Effector memory CD4-positive, alpha-beta T cell (primary cell): Measurements from ENCODE around the gene CCDC85A.

Experiments
- DNase-seq, 3 donors: peaks; one replicate each; pipeline ENCODE4 v3.0.0-alpha.2; 2020
- H3K27ac ChIP-seq: 2 replicates; pipeline ENCODE4 v1.7.0; 2013; ENCODE audit warnings: mild to moderate bottlenecking, low read length, moderate library complexity; ENCODE audit not compliant: insufficient read depth, poor library complexity, severe bottlenecking
- H3K27me3 ChIP-seq: replicated peaks from 2 replicates; pipeline ENCODE4 v1.7.0; 2013; ENCODE audit warnings: mild to moderate bottlenecking, low read length; ENCODE audit not compliant: insufficient read depth, control insufficient read depth, poor library complexity, severe bottlenecking
- H3K36me3 ChIP-seq: 2 replicates; pipeline ENCODE4 v1.7.0; 2013; ENCODE audit warnings: mild to moderate bottlenecking, low read length, moderate library complexity; ENCODE audit not compliant: control insufficient read depth, insufficient read depth
- H3K4me1 ChIP-seq: 2 replicates; pipeline ENCODE4 v1.7.0; 2013; ENCODE audit warnings: low read length, mild to moderate bottlenecking; ENCODE audit not compliant: control insufficient read depth, insufficient read depth, poor library complexity, severe bottlenecking
- H3K4me3 ChIP-seq: 2 replicates; pipeline ENCODE4 v1.7.0; 2013; ENCODE audit warnings: low read length, low read depth, mild to moderate bottlenecking; ENCODE audit not compliant: insufficient read depth, poor library complexity, severe bottlenecking
- H3K9me3 ChIP-seq: 2 replicates; pipeline ENCODE4 v1.7.0; 2013; ENCODE audit warnings: mild to moderate bottlenecking, low read length, moderate library complexity; ENCODE audit not compliant: control insufficient read depth

Gene CCDC85A

DNA sequence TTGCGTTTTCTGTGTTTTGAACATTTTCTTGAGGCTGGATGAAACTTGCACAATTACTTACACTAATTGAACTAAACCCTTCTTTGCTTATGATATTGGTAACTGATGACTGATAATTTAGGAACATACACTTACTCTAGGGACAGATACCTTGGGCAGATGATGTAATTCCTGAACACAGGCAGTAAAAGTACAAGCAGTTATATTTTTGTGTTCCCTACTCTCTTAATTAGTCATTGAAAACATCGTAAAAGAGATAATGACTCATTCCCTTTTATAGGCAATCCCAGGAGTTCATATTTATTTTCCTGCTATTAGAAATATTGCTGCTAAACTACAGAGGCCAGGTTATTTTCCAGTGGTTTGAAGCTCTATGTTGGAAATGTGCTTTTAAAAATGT lies 46.4 kb downstream of the CCDC85A start:
- Histone ChIP-seq H3K27ac (no peak overlapping the region), H3K27me3 (no peaks in the 10 kb centered on the region), H3K4me1 (no peaks in the 10 kb centered on the region), H3K4me3 (no peak overlapping the region), H3K36me3 (no peaks in the 10 kb centered on the region), H3K9me3 (no peaks in the 10 kb centered on the region)
- DNase-seq = no peak

DNA sequence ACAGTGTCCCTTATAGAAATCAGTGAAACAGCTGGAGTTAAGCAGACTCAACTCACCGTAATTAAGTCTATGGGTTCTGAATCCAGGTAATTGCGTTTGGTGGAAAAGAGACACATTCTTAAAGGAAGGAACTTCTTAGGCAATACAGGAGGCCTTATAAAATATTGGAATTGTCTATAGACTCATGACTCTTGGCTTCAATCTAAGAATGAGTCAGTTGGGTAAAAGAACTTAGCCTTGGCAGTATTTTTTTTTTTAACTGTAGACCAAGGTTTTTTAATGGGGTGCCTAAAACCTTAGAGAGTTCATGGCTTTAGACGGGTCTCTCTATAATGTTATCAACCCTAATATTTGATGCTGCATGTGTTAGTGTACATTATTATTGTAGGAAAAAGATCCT lies 47.6 kb downstream of the CCDC85A start:
- no peaks in the 10 kb centered on the region for H3K27me3 ChIP-seq
- H3K27ac ChIP-seq = no peak overlapping the region
- no peak for DNase-seq
- no peaks in the 10 kb centered on the region for H3K4me1 ChIP-seq
- H3K9me3 ChIP-seq = no peaks in the 10 kb centered on the region
- no peaks in the 10 kb centered on the region for H3K36me3 ChIP-seq
- H3K4me3 ChIP-seq = no peak overlapping the region

DNA sequence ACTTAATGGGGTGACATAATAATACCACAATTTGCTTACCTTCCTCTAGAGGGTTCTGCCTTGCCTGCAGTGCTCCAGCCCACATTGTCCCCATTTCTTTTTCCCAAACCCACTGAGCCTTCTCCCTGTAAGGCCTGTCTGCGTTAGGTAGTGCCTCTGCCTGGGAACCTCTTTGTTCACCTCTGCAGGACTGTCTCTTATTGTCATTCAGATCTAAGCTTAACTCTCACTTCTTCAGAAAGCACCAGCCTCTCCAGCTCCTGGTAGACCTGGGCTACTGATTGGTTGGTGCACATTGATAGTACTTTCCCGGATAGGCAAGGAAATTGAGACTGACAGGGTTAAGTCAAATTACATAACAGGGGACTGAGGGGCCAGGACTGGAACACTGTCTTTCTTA lies 49.1 kb downstream of the CCDC85A start:
- Histone ChIP-seq H3K36me3 (no peaks in the 10 kb centered on the region), H3K27ac (no peak overlapping the region), H3K9me3 (no peaks in the 10 kb centered on the region), H3K4me3 (no peak overlapping the region), H3K27me3 (no peaks in the 10 kb centered on the region), H3K4me1 (no peaks in the 10 kb centered on the region)
- no peak for DNase-seq

DNA sequence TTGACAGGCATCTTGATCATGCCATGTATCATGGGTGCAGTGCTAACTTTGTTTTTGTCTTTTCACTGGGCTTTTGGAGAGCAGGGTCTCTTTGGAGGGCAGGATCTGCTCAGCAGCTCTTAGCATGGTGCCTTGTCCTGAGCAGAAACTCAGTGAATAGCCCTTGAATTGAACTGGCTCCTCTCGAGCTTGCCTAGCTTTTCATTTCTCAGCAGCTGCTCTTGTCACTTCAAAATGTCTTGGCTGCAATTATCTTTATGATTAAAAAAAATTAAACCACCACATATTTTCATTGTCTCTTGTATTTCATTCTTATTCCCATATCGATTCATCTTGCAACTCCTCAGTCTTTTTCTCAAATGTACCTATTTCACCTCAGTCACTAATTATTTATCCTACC lies 50.5 kb downstream of the CCDC85A start:
- H3K4me3 ChIP-seq = no peak overlapping the region
- no peaks in the 10 kb centered on the region for H3K4me1 ChIP-seq
- no peaks in the 10 kb centered on the region for H3K9me3 ChIP-seq
- DNase-seq = no peak
- no peaks in the 10 kb centered on the region for H3K36me3 ChIP-seq
- no peaks in the 10 kb centered on the region for H3K27me3 ChIP-seq
- H3K27ac ChIP-seq = no peak overlapping the region

DNA sequence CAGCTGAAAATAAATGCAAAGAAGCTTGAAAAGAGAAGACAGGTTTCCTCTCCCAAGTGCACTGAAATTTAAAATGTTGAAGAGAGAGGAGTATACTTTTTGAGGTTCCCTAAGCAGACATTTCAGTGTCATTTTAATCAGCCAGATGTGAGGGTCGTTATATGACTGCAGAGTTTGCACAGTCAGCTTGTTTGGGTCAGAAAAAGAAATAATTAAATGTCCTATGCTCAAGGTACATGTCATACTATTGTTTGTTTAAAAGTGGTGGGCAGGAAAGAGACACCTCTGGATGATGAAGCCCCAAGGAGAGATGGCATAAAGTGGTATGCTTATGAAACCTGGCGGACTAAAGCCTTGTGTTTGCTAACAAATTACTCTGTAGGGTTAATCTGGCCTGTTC lies 55.2 kb downstream of the CCDC85A start:
- Histone ChIP-seq H3K27ac (no peak overlapping the region), H3K27me3 (no peaks in the 10 kb centered on the region), H3K36me3 (no peaks in the 10 kb centered on the region), H3K4me1 (no peaks in the 10 kb centered on the region), H3K4me3 (no peak overlapping the region), H3K9me3 (no peaks in the 10 kb centered on the region)
- no peak for DNase-seq

DNA sequence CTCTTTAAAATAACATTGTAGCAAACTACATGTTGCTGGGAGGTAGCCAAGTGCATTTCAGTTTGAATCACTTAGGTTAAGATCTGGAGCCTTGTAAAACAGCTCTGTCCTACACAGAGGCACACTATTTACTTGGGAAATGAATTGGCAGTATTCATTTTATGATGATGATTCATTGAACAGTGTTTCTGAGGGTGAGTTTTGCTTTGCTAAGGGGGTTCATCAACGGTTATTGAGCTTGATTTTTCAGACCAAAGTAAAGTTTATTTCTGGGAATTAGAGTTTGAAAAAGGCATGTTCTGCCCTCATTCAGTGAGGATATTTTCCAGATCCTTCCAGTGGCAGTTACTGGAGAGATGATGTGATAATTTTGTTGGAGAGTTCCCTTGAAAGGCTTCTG lies 55.6 kb downstream of the CCDC85A start:
- H3K27ac ChIP-seq = no peak overlapping the region
- H3K36me3 ChIP-seq = no peaks in the 10 kb centered on the region
- DNase-seq = no peak
- H3K4me3 ChIP-seq = no peak overlapping the region
- no peaks in the 10 kb centered on the region for H3K27me3 ChIP-seq
- no peaks in the 10 kb centered on the region for H3K9me3 ChIP-seq
- no peaks in the 10 kb centered on the region for H3K4me1 ChIP-seq

DNA sequence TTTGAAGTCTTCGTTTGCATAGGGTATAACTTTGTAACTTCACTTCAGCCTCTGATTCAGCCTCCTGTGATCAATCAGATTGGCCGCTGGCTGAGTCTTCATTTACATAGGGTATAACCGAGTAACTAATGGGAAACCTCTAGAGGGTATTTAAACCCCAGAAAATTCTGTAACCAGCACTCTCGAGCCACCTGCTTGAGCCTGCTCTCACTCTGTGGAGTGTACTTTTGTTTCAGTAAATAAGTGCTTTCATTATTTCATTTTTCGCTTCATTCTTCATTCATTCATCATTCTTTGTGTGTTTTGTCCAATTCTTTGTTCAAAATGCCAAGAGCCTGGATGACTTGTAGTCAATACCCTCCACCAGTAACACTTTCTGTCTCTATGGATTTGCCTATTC lies 56.4 kb downstream of the CCDC85A start:
- H3K27ac ChIP-seq = no peak overlapping the region
- H3K9me3 ChIP-seq = no peaks in the 10 kb centered on the region
- no peak overlapping the region for H3K4me3 ChIP-seq
- DNase-seq = no peak
- no peaks in the 10 kb centered on the region for H3K27me3 ChIP-seq
- H3K36me3 ChIP-seq = no peaks in the 10 kb centered on the region
- no peaks in the 10 kb centered on the region for H3K4me1 ChIP-seq

DNA sequence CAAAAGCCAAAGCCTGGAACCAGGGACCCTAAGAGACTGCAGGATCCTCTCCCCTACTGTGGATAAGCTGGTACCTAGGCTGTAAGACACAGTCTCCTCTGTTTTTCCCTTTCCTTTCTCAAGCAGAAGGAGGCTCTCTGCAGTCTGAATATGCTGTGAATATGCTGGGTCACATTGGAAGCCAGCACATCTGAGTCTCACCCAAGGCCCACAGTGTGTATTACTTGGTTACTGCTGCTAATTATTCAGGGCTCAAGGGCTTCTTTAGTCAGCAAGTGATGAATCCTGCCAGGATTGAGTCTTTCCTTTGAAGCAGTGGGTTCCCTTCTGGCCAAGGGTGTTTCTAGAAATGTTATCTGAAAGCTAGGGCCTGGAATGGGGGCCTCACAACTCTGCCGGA lies 60.7 kb downstream of the CCDC85A start:
- Histone ChIP-seq H3K4me3 (no peak overlapping the region), H3K27ac (no peak overlapping the region), H3K9me3 (no peaks in the 10 kb centered on the region), H3K27me3 (no peaks in the 10 kb centered on the region), H3K4me1 (no peaks in the 10 kb centered on the region), H3K36me3 (no peaks in the 10 kb centered on the region)
- no peak for DNase-seq

DNA sequence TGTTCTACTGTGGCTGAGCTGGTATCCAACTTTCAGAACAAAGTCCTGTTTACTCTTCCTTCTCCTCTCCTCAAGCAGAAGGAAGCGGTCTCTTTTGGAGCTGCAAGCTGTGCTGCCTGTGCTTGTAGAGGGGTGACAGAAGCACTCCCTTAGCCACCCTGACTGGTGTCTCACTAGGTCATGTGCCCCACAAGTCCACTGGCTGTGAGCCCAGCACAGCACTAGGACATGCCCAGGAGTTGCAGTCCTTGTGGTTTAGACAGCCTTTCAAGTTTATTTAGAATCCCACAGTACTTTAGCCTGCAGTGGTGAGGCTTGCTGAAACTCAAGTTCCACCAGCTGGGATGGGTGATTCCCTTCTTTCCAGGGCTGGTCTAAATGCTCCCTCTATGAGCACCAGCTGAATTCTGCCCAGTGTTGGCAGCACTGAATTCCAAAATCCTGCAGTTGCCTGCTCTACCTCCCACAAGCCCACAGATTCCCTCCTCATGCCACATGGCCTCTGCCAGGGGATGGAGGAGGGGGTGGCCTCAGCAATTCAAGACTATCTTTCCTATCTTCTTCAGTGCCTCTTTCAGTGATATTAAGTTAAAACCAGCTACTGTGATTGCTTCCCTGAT lies 61.2 kb downstream of the CCDC85A start:
- Histone ChIP-seq H3K27ac (no peak overlapping the region), H3K36me3 (no peaks in the 10 kb centered on the region), H3K9me3 (no peaks in the 10 kb centered on the region), H3K4me1 (no peaks in the 10 kb centered on the region), H3K4me3 (no peak overlapping the region), H3K27me3 (no peaks in the 10 kb centered on the region)
- DNase-seq = no peak

DNA sequence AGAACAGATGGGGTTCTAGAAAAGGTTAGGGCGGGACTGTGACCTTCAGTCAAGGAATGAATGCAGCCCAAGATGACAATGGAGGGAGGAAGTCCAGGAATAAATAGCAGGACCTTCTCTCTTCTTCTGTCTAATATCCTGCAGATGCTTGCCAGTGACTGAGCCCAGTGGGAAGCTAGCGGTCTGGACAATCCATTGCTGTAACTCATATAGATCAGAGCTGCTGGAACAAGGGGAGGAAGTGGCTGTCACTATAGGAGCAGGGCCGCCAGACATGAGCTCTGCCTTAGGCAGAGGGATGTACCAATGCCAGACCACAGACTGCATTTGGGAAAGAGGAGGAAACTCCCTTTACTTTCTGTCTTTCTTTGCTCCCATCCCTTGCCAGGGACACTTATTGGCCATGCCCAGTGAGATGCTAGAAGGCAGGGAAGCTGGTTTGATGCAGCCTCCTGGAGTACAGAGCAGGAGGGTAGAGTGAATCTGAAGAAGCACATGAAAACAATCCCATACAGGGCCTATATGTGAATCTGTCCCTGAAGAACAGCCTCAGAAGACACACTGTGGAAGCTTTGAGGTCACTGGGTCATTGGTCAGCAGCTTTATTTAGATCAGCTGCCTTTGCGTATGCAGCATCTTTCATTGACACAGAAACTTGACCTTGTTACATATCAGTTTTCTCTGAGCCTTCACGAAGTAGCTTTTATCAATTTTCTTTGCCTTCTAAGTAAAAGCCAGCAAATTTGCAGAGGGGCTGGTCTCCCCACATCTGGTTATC lies 65.4 kb downstream of the CCDC85A start:
- no peak for DNase-seq
- H3K4me1 ChIP-seq = no peaks in the 10 kb centered on the region

More for the DNA sequence above, 65.4 kb downstream of the CCDC85A start:
- H3K27me3 ChIP-seq = no peaks in the 10 kb centered on the region
- H3K9me3 ChIP-seq = no peaks in the 10 kb centered on the region
- H3K27ac ChIP-seq = no peak overlapping the region
- no peak overlapping the region for H3K4me3 ChIP-seq
- no peaks in the 10 kb centered on the region for H3K36me3 ChIP-seq
